Uterus (tissue), 4 donors: ENCODE results near the gene SNX18. TPM values are rescaled to one million over a fixed set of nuclear protein-coding genes. Genes with fewer than 3 reads are reported as not detected.

Experiments used
- DNase-seq, 2 donors: peaks; one replicate each; pipeline ENCODE4 v3.0.0-alpha.2; 2019 to 2020
- H3K27ac ChIP-seq, 2 donors: fragments of 200-600 bp; sonication (generic); 1 replicate in 1 of 2; 2 replicates in 1 of 2; pipeline ENCODE4 v1.5.1; 2016 to 2018
- H3K27me3 ChIP-seq, 2 donors: fragments of 200-600 bp; sonication (generic); one replicate each; pipeline ENCODE4 v1.5.1; 2018 to 2019; ENCODE audit warnings: control low read depth in 1 of 2
- H3K36me3 ChIP-seq, 2 donors: fragments of 200-600 bp; sonication (generic); one replicate each; pipeline ENCODE4 v1.5.1; 2019; ENCODE audit warnings: control low read depth in 1 of 2
- H3K4me1 ChIP-seq, 2 donors: fragments of 200-600 bp; sonication (generic); one replicate each; pipeline ENCODE4 v1.5.1; 2018 to 2019; ENCODE audit warnings: control low read depth in 1 of 2
- H3K4me3 ChIP-seq, 2 donors: fragments of 200-600 bp; sonication (generic); 1 replicate in 1 of 2; 2 replicates in 1 of 2; pipeline ENCODE4 v1.5.1; 2018 to 2019; ENCODE audit warnings: mild to moderate bottlenecking in 1 of 2
- H3K9me3 ChIP-seq, 2 donors: fragments of 200-600 bp; sonication (generic); one replicate each; pipeline ENCODE4 v1.5.1; 2019; ENCODE audit warnings: control low read depth in 1 of 2
- CTCF ChIP-seq, 4 experiments: fragments of 200-600 bp in 2 of 4; fragments of 450-650 bp in 2 of 4; sonication (generic) in 2 of 4; IDR thresholded peaks; one replicate each; pipeline ENCODE4 v1.5.1; 2016 to 2019; ENCODE audit warnings: antibody characterized with exemption in 4 of 4, mild to moderate bottlenecking in 2 of 4, moderate library complexity in 1 of 4
- POLR2A ChIP-seq, 2 donors: fragments of 450-650 bp; IDR thresholded peaks; one replicate each; pipeline ENCODE4 v1.6.1; 2016; ENCODE audit warnings: antibody characterized with exemption in 2 of 2, mild to moderate bottlenecking in 1 of 2, moderate library complexity in 1 of 2
- intact Hi-C: fragments of 100-400 bp; cut with DNase I; formaldehyde crosslinking; loops from one replicate; pipeline ENCODE4 v1.15.1; 2023; ENCODE audit warnings: low total_unique reads
- total RNA-seq, 4 donors: library from RNA; depleted of rRNA in 3 of 4; stranded (reverse); fragments of >200 nt in 3 of 4; gene quantifications; one replicate each; pipeline versions ENCODE4 v1.1.0 to v1.2.4, GENCODE V29; 2014 to 2023
- donor health status: DM: yes; HTN: yes; CAD: no.

SNX18 gene
- total RNA-seq, 4 donors from 2014 or later: 33.6 to 59.1 (median 51.2) TPM

- Histone ChIP-seq H3K27me3 (no peaks in the 10 kb centered on the region), H3K36me3 (no peaks in the 10 kb centered on the region), H3K4me3 (no peak overlapping the region), H3K27ac (no peak overlapping the region), H3K9me3 (no peaks in the 10 kb centered on the region), H3K4me1 (no peaks in the 10 kb centered on the region)
- no peak for DNase-seq
- TF ChIP-seq CTCF (IDR thresholded peaks at IDR 0.05): no peak
- no peak for TF ChIP-seq POLR2A (IDR thresholded peaks at IDR 0.05)
- intact Hi-C loops: no loop called here
These were observed 26.2 kb upstream of the SNX18 start for GRCh38 chr5:54491326-54491725.

GRCh38 chr5:54492178-54492577 lies 25.4 kb upstream of the SNX18 start:
- no peaks in the 10 kb centered on the region for H3K4me1 ChIP-seq
- TF ChIP-seq CTCF (IDR thresholded peaks at IDR 0.05): no peak
- no peak for TF ChIP-seq POLR2A (IDR thresholded peaks at IDR 0.05)
- DNase-seq: no peak
- intact Hi-C loops: no loop called here
- no peaks in the 10 kb centered on the region for H3K36me3 ChIP-seq
- H3K27ac ChIP-seq: no peak overlapping the region
- H3K9me3 ChIP-seq: no peaks in the 10 kb centered on the region
- no peak overlapping the region for H3K4me3 ChIP-seq
- H3K27me3 ChIP-seq: no peaks in the 10 kb centered on the region

GRCh38 chr5:54495027-54495426 lies 22.5 kb upstream of the SNX18 start:
- no peak overlapping the region for H3K27ac ChIP-seq
- no peak for TF ChIP-seq CTCF (IDR thresholded peaks at IDR 0.05)
- no peak for TF ChIP-seq POLR2A (IDR thresholded peaks at IDR 0.05)
- no peaks in the 10 kb centered on the region for H3K9me3 ChIP-seq
- no peaks in the 10 kb centered on the region for H3K36me3 ChIP-seq
- no peak for DNase-seq
- no peaks in the 10 kb centered on the region for H3K27me3 ChIP-seq
- no peak overlapping the region for H3K4me3 ChIP-seq
- H3K4me1 ChIP-seq: no peaks in the 10 kb centered on the region
- intact Hi-C loops: no loop called here

- DNase-seq: no peak
- no peaks in the 10 kb centered on the region for H3K9me3 ChIP-seq
- TF ChIP-seq POLR2A (IDR thresholded peaks at IDR 0.05): no peak
- no peak for TF ChIP-seq CTCF (IDR thresholded peaks at IDR 0.05)
- H3K4me1 ChIP-seq: no peaks in the 10 kb centered on the region
- H3K27me3 ChIP-seq: no peaks in the 10 kb centered on the region
- no peaks in the 10 kb centered on the region for H3K36me3 ChIP-seq
- no peak overlapping the region for H3K27ac ChIP-seq
- intact Hi-C loops: no loop called here
- H3K4me3 ChIP-seq: no peak overlapping the region
These were observed 3.3 kb upstream of the SNX18 start for GRCh38 chr5:54514291-54514690.

GRCh38 chr5:54514841-54515432 lies 2.6 kb upstream of the SNX18 start:
- Histone ChIP-seq H3K9me3 (no peaks in the 10 kb centered on the region), H3K36me3 (no peaks in the 10 kb centered on the region), H3K27me3 (no peaks in the 10 kb centered on the region), H3K4me1 (no peaks in the 10 kb centered on the region), H3K4me3 (no peak overlapping the region), H3K27ac (no peak overlapping the region)
- intact Hi-C loops: loop anchor here (5.0 kb wide), 1 partner anchor 327 kb away; no protein-coding TSS in a partner anchor
- DNase-seq: no peak
- TF ChIP-seq POLR2A (IDR thresholded peaks at IDR 0.05): no peak

- no peak overlapping the region for H3K4me3 ChIP-seq
- H3K27me3 ChIP-seq: no peaks in the 10 kb centered on the region
- no peaks in the 10 kb centered on the region for H3K9me3 ChIP-seq
- DNase-seq: no peak
- no peaks in the 10 kb centered on the region for H3K4me1 ChIP-seq
- no peak overlapping the region for H3K27ac ChIP-seq
- H3K36me3 ChIP-seq: no peaks in the 10 kb centered on the region
- intact Hi-C loops: loop anchor here (5.0 kb wide), 1 partner anchor 327 kb away; no protein-coding TSS in a partner anchor
- TF ChIP-seq CTCF (IDR thresholded peaks at IDR 0.05) (no peak), POLR2A (IDR thresholded peaks at IDR 0.05) (no peak)
These were observed 1.9 kb upstream of the SNX18 start for GRCh38 chr5:54515634-54516033.
